RPMI7951 (cell line): Measurements from ENCODE around the gene POU3F1. TPM values are rescaled to one million over a fixed set of nuclear protein-coding genes. Genes with fewer than 3 reads are reported as not detected.

Experiments
- DNase-seq: peaks from one replicate; pipeline ENCODE4 v3.0.0-alpha.2; 2012; ENCODE audit warnings: low read depth
- total RNA-seq: library from RNA; depleted of rRNA; stranded (reverse); fragments of >200 nt; shearing (Covaris generic); gene quantifications from 2 replicates; pipeline ENCODE4 v1.2.3, GENCODE V29; 2014

POU3F1 gene
- total RNA-seq, 1 experiment from 2014 or later, result not detected

DNA sequence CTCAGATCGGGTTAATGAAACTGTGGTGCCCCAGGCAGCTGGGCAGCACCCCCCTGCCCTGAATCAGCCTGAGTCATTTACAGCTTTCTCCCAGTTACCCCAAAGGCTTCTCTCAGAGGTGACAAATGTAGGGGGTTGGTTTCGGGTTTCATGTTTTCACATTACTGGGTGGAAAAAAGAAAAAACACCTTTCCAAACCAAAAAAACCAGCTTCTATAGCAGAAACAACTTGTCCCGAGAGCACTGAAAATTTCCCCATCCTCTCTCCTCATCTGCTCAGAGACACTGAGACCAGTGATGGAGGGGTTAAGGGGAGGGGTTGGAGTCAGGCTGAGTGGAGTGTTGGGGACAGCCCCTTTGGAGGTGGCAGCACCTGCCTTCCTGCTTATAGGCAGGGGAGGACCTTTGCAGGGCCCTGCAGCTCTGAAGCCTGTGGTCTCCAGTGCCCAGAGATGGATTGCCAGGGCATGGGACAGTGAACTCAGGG lies 18.4 kb downstream of the POU3F1 start:
- DNase-seq, result peak; percentile 44

DNA sequence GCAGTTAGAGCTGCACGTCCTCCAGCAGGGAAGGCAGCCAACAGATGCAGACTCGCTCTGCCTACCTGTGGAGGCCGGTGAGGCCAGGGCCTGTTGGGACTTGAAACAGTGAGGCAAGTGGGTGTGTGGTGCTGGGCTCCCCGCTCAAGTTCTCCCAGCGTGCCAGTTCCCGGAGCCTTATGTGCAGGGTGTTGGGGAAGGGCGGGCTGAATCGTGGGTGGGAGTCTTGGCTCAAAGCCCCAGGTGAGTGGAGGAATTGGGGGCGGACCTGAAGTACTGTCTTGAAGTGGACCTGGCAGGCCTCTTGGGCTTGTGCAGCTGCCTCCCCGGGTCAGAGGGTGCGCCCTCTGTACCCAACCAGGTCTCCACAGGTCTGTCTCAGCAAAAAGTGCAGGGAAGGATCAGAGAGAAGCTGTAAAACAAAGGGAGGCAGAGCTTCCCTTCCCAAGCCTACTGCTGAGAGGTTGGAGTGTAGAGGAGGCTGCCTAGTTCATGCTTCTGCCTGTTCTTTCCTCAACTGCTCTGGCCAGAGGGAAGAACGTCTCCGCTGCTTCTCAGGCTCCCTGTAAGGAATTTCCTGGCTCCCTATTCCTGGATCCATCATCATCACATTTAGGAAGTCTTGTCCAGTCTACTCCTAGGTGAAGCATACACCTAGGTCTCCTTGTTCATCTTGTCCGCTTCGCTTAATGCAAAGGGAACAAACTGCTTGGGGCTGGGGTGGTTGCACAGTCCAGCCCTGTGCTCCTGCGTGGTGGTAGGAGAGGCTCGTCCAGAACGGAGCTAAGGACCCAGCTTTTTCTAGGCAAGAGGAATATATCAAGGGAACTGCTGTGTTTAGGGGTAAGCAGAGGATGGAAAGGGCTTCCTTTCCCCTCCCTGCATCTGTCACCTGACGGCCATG lies 19.1 kb downstream of the POU3F1 start:
- no peak for DNase-seq

DNA sequence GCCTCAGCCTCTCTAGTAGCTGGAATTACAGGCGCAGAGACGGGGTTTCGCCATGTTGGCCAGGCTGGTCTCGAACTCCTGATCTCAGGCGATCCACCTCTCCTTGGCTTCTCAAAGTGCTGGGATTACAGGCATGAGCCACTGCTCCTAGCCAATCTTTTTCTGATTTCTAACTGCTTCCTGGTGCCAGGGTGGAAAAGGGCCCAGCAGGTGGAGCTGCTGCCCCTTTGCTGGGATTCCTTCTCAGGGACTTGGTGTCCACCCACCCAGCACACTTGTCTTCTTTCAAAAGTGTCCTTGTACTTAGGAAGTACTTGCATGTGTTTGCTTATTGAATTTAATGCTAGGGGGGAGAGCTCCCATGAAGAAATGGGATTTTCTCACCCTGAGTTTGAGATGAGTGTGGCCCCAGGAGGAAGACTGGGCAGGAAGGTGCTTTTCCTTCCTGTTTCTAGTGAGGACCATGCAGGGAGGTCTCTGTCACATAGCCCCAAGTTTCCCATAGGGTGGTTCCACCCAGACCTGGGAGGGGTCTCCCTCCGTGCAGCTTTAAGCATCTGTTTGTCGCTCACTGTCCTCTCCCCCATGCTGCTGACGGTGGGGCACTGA lies 19.9 kb downstream of the POU3F1 start:
- DNase-seq, result peak; percentile 47

DNA sequence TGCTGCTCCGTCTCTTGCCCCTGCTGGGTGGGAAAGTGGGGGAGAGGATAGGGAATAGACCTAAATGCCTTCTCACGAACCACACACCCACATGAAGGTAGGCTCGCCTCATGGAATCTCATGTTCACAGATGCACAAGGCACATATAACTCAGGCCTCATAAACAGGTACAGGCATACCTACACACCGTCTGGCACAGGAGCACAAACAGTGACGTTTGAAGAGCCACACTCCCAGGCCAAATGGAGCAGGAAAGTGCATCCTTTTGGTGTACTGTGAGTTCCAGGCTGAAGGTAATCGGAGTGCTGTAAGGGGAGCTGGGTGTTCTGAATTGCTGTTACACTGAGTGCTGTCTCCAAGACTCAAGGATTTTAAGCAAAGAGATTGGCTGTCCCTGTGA lies 20.9 kb downstream of the POU3F1 start:
- DNase-seq, result no peak

DNA sequence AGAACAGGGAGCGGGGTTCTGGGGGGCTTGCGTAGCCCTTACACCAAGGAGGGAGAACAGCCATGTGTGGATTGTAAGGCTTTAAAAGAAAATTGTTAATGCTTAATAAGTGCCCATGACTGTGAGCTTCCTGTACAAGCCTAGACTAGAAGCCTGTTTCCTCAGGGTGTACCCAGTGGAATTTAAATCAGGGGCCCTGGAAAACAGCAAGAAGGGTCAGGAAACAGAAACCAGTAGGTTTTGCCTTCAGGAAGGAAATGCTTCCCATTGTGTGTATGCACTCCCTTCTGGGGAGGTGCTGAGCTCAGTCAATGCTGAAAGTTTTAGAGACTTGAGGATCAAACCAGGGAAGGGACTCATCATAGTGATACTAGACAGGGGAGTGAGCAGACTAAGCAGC lies 21.4 kb downstream of the POU3F1 start:
- no peak for DNase-seq

DNA sequence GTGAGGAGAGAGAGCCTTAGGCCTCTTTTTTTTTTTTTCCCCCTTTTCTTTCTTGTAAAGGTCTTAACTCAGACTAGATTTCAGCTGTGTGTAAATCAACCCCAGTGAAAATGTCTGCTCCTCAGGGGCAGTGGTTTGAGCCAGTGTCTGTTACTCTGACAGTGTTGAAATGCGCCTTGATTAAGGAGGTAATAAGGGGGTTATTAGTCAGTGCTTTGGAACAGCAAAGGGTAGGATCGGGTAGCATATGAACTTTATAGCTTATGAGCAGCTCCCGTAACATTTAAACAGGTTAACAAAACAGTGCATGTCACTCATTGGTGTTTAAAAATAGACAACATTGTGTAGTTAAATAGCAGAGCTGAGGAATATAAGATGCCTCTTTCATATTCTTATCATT lies 23.8 kb downstream of the POU3F1 start:
- DNase-seq, result no peak

DNA sequence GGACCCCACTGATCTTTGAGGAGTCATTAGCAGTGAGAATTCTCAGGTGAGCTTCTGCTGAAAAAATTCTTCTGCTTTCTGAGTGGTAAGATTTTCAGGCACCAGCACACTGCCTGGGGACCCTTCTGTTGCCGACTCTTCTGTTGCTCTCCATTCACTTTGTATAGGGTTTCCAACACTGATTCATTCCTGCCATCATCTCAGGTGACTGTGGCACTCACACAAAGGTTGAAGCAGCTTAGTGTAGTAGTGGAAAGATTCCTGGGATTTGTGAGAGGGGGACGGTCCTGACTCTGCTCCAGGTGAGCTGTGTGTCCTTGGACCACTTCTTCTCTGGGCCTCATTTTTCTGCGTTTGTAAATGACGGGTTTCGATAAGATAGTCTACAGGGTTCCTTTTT lies 24.6 kb downstream of the POU3F1 start:
- no peak for DNase-seq

DNA sequence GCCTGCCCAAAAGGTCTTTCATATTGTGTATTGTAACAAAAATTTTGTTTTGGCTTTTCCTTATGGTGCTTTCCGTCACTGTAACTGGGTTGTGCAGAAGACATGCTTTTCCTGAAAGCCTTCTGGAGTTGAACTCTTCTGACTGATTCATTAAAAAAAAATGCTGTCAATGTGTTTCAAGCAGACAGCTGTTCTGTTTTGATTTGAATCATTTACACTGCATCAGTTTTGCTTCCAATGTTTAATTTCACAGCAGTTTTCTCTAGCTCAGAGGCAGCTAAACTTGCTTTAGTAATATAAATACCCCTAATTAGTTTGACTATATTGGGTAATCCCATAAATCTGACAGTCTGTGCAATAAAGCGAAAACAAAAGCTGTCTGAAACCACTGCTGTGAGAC lies 26.2 kb downstream of the POU3F1 start:
- DNase-seq, result no peak

DNA sequence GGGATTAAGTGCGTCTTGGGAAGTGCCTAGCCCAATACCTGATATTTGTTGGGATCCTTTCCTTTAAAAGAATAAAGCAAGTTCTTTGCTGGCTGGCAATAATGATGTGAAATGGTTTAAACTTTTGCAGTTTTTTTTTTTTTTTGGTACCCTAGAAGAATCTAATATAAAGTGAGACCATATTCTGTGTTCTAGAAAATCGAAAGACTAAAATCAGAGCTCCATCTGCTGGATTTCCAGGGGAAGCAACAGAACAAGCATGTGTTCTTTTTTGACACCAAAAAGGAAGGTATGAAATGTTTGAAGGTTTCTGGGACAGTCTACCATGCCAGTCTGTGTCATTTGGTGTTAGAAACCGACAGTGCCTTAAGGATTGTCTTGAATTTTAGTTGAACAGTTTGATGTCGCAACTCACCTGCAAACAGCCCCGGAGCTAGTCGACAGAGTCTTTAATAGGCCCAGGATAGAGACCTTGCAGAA lies 27.7 kb downstream of the POU3F1 start:
- peak; percentile 56 for DNase-seq

DNA sequence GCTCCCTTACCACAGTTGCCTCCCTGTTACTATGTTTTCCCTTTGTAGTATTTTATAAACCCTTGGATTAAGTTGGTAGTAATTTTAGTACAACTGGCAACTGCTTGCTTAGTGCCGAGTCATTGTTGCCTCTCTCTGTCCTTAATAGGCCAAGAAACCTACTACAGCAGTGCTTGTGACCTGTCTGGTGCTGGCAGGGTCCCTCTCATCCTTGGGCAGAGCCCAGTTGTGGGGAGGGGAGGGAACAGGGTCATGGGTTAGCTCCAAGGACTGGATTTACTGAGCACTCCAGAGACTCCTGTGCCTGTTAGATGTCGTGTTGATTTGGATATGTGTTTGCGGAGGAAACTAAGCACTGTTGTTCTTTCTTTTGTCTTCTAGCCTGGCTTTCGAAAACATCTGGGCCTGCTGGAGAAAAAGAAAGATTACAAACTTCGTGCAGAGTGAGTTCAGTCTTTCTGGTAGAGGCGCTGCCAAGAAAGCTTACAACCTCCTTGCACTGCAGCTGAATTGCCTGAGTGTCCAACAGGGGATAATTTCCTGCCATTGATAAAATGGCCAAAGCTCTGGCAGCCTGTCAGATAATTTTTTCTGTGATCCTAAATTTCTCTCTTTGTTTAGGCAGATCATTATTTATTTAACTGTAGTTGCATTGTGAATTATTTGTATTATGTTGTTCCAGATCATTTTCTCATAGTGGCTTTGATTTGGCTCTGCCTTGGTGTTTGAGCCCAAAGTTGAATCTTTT lies 30.4 kb downstream of the POU3F1 start:
- DNase-seq, result no peak

DNA sequence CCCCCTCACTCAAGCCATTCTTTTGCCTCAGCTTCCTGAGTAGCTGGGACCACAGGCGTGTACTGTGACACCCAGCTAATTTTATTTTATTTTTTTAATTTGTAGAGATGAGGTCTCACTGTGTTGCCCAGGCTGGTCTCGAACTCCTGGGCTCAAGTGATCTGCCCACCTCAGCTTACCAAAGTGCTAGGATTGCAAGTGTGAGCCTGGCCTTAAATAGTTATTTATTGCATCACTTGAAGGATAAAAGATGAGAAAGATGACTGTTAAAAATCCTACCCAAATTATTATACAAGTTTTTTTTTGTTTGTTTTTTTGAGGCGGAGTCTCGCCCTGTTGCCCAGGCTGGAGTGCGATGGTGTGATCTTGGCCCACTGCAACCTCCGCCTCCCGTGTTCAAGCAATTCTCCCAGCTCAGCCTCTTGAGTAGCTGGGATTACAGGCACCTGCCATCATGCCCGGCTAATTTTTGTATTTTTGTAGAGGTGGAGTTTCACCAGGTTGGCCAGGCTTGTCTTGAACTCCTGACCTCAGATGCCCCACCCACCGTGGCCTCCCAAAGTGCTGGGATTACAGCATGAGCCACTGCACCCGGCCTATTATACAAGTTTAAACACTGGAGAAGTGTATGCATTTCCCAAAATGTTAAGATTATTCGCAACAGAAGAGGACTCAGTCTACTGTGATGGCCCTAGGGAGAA lies 31.7 kb downstream of the POU3F1 start:
- DNase-seq, result no peak

DNA sequence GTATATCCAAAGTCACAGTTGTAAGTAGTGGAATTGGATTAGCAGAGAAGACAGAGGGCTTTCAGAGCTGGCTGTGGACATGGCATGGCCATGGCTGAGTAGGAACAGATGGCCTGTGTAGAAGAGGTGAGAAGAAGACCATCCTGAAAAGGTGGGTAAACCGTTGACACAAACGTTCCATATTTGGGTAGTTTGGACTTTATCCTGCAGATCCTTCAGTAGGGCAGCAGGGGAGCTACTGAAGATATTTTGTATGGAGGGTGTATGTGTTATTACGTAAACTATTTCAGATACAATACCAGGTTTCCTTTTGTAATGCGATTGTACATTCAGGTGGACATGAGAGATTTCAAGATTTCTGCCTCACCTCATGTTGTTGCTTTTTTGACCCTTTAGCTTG lies 32.4 kb downstream of the POU3F1 start:
- DNase-seq, result no peak

DNA sequence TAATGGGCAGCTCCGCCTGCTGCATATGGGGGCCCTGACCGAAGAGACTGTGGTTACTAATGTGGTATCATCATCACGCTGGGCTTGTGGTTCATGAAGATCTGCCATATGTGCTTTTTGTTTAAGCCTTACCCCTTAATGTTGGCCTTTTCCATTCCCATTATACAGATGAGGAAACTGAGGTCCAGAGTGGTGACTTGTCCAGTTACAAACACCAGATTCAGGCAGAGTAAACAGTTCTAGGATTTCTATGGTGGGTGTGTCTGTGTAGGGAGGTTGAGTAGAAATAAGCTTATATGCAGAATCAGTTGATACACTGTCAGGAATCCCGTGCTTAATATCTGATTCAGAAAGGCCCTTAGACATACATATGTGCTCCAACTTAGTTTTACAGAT lies 33.4 kb downstream of the POU3F1 start:
- DNase-seq, result no peak

DNA sequence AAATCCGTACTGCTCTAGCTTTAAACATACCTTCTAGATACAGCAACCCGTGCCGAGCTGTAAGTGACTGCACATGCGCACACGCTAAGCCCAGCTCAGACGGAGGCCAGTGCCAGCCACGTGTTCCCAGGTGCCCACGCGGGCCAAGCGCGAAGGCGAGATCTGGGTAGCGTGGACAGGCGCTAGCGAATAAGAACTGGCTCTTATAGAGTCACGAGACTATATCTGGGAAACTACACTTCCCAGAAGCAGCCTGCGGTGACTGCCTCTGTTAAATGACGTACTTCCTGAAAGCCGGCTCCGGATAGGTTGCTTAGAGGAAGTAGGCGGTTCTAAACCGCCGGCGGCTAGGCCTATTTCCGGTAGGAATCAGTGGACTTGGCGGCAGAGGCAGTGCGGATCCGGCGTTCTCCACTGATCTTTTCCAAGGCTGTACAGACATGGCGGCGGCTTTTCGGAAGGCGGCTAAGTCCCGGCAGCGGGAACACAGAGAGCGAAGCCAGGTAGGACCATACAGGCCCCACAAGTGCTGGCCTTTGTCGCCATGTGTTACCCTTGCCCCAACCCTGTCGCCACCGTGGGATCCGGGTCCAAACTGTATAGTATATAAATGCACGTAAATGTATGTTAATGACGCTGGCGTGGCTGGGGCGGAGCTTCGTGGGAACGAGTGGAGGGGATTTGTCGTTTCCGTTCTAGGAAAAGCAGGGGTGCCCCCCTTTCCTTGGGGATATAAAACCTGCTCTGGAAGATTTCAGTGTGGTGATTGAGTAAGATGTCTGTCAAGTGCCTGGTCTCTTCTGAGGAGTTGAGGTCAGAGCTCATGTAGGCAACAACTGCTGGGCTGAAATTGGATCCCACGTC lies 34.0 kb downstream of the POU3F1 start, which contains the start of gene UTP11:
UTP11 (plus strand) TSS at position 372 of the 864 bp plus-strand sequence; CDS start at position 441, 69 bp downstream.
- DNase-seq, result peak; percentile 100

DNA sequence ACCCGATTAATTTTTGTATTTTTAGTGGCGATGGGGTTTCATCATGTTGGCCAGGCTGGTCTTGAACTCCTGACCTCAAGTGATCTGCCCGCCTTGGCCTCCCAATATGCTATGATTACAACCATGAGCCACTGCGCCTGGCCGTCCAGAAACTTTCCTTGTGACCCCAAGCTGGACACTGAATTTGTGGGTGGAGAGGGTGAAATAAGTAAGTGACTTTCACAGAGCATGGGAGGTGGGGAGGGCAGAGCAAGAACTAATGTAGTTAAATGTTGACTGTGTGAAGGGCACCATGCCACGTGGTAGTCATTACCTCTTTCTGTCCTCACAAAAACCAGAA lies 36.8 kb downstream of the POU3F1 start:
- DNase-seq, result no peak

DNA sequence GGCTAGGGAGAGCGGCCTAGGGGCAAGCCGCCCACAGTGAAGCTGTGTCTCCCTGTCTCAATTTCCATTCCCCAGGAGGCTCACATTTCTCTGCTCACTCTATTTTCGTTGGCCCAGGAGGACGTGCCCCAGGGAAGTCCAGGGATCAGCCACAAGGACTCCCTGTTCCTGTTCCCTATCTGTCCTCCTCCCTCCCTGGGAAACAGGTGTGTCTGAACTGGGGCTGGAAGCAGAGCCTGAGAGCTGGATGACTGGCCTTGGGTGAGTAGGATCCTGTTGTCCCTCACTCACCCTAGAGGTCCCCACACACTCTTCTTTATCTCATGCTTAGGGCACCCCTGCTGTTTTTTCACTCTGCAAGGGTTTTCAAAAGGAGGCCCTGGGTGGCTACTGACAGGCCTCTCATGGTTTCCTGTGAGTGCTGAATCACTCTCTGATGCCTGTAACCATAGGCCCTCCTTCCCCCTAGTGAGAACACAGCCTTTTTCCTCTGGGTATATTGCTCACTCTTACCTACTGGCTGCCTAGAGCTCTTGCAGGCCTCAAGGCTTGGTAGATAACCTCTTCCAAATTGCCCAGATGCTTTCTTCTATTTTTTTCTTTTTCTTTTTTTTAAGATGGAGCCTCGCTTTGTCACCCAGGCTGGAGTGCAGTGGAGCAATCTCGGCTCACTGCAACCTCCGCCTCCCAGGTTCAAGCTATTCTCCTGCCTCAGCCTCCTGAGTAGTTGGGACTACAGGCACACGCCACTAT lies 37.3 kb downstream of the POU3F1 start:
- peak; percentile 51 for DNase-seq

DNA sequence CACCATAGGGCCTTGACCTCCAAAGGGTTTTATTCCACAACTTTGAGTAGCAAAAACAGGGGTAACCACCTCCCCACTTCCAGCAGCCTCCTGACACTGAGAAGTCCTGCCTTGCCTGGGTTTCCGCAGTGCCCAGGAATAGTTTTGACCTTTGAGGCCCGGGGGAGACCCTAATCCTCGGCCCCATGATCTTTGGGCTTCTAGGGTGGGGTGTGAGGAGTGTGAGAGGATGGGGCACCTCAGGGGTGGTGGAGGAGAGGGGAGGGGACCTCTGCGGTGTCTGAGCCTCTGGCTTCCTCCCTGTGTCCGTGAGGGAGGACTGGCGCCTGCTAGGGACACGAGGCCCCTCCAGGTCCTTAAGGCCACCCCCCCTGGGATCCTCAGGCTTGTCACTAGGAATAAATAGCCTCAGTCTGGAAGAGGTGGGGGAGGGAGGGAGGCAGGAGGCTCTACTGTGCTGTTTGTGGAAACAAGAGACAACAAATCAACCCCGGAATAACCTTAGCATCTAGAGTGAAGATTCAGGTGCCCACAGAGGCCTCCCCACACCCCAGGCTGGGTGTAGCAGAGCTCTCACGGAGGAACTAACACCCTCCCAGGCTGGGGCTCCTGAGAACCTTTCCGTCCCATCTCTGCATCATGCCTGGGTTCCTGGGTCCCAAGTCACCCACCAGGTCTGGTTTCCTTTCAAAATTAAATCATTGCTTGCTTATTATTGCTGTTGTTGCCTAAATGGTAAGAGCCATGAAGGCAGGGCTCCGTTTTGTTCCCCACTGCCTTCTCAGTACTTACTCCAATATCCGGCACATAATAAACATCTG lies 40.4 kb downstream of the POU3F1 start:
- DNase-seq, result no peak

DNA sequence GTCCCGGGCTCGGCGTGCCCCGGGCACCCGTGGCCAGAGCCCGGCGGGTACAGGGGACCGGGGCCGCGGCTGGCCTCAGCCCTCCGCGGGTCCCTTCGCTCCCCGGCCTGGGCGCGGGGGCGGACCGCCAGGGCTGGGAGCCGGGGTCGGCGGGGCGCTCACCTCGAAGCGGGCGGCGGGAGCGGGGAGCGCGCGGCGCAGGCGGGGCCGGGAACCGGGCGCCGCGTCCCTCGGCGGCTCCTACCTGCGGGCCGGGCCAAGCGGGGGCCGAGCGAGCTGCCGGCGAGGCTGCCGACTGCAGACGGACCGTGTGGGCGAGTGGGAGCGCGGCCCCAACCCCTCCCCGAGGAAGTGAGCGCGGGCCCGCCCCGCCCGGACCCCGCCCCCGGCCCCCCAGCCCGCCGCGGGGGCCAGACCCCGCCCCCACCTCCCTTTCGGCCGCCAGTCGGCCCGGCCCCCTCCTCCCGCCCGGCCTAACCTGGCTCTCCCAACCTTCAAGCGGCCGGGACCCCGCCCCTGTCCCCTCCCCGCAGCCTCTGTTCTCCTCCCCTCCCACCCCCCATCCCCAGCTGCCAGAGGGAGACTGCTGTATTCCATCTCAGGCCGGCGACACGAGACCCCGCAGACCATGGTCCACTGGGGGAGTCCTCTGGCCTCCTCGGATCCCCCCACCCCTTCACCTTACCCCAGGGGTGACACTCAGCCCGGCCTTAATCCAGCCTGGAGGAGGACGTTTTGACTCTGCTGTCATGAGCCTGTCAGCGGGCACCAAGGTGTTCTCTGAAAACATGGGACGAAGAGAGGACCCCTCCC lies 41.2 kb downstream of the POU3F1 start, which contains the start of gene FHL3:
FHL3 (minus strand) TSS at position 320 of the 813 bp plus-strand sequence. CDS start 6,102 bp downstream, outside the sequence.
- peak; percentile 46 for DNase-seq
